ENCODE measurements around the gene C1orf122. TPM values are rescaled to one million over a fixed set of nuclear protein-coding genes. Genes with fewer than 3 reads are reported as not detected.
A peak's percentile ranks its signal among the peaks of the same experiment; 100 is the strongest.

Gene C1orf122
- total RNA-seq, 1 experiment from 2014 or later: 45.9 TPM

DNA sequence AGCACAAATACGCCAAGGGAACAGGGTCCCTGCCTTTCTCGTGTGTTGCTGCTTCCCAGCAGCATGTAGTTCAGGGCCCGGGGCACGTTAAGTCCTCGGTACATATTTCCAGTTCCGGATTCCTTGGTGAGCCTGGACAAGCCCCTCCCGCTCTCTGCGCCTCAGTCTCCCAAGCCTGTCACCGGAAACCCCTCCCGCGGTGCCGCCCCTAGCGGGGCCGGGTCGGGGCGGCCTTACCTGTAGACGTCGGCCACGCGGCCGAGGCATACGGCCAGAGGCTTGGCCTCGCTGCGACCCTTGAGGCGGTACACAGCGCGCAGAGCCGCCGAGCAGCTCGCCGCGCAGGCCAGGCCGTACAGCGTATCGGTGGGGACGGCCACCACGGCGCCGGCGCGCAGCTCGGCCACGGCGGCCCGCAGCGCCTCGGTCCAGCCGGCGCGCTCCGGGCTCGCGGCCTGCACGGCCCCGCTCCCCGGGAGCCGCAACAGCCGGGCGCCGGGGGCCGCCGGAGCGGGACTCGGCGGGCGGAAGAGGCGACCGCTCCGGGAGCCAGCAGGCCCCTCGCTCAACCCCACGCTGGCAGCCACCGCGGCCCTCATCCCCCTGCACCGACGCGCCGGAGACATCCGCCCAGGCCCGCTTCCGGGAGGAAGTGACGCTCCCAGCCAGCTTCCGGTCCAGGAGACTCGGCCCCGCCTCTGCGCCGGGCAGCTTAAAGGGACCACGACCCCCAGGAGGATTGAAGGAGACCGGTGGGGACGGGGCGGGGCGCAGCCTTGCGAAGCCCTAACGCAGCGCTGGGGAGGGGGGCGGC lies at the start of gene C1orf122, which contains the start of gene YRDC (continued):
- TF ChIP-seq, protein P1, sequence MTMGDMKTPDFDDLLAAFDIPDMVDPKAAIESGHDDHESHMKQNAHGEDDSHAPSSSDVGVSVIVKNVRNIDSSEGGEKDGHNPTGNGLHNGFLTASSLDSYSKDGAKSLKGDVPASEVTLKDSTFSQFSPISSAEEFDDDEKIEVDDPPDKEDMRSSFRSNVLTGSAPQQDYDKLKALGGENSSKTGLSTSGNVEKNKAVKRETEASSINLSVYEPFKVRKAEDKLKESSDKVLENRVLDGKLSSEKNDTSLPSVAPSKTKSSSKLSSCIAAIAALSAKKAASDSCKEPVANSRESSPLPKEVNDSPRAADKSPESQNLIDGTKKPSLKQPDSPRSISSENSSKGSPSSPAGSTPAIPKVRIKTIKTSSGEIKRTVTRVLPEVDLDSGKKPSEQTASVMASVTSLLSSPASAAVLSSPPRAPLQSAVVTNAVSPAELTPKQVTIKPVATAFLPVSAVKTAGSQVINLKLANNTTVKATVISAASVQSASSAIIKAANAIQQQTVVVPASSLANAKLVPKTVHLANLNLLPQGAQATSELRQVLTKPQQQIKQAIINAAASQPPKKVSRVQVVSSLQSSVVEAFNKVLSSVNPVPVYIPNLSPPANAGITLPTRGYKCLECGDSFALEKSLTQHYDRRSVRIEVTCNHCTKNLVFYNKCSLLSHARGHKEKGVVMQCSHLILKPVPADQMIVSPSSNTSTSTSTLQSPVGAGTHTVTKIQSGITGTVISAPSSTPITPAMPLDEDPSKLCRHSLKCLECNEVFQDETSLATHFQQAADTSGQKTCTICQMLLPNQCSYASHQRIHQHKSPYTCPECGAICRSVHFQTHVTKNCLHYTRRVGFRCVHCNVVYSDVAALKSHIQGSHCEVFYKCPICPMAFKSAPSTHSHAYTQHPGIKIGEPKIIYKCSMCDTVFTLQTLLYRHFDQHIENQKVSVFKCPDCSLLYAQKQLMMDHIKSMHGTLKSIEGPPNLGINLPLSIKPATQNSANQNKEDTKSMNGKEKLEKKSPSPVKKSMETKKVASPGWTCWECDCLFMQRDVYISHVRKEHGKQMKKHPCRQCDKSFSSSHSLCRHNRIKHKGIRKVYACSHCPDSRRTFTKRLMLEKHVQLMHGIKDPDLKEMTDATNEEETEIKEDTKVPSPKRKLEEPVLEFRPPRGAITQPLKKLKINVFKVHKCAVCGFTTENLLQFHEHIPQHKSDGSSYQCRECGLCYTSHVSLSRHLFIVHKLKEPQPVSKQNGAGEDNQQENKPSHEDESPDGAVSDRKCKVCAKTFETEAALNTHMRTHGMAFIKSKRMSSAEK (CRISPR knock-in tag; IDR thresholded peaks at IDR 0.05; ENCODE audit: borderline replicate concordance): no peak
- TF ChIP-seq JUN (CRISPR knock-in tag; IDR thresholded peaks at IDR 0.05) (peak; percentile 87), SMAD4 (CRISPR knock-in tag; IDR thresholded peaks at IDR 0.05) (no peak), GABPB1 (CRISPR knock-in tag; IDR thresholded peaks at IDR 0.05) (0 out of 2 replicates have a peak, but pooled peaks have one; percentile 23), ZBTB21 (CRISPR knock-in tag; IDR thresholded peaks at IDR 0.05; ENCODE audit: borderline replicate concordance) (no peak), FOXP1 (CRISPR knock-in tag; IDR thresholded peaks at IDR 0.05; ENCODE audit: borderline replicate concordance) (0 out of 2 replicates have a peak, but pooled peaks have one; percentile 20), ZNF671 (CRISPR knock-in tag; IDR thresholded peaks at IDR 0.05) (peak; percentile 29; the same call in 1 of the 2 replicates)
- TF ChIP-seq, protein P2, sequence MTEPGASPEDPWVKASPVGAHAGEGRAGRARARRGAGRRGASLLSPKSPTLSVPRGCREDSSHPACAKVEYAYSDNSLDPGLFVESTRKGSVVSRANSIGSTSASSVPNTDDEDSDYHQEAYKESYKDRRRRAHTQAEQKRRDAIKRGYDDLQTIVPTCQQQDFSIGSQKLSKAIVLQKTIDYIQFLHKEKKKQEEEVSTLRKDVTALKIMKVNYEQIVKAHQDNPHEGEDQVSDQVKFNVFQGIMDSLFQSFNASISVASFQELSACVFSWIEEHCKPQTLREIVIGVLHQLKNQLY (CRISPR knock-in tag; IDR thresholded peaks at IDR 0.05): no peak

DNA sequence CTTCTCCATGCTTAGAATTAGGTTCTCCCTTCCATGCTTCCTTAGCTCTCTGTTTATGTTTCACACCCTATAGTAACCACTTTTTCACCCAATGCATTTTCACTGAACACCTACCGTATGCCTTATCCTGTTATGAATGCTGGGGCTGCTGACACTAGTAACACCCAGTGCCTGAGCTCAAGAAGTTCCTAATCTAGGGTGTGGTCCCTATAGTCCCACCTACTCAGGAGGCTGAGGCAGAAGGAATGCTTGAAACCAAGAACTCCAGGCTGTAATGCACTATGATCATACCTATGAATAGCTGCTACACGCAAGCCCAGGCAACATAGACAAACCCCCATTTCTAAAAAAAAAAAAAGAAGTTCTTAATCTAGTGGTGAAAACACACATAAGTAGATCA lies 48.1 kb upstream of the C1orf122 start:
- no peak overlapping the region for H3K27ac Mint-ChIP-seq
- H3K4me1 Mint-ChIP-seq: peaks cover 3% of the 10 kb centered on the region
- TF ChIP-seq, protein P1 (CRISPR knock-in tag; IDR thresholded peaks at IDR 0.05; ENCODE audit: borderline replicate concordance): no peak
- no peaks in the 10 kb centered on the region for H3K36me3 Mint-ChIP-seq
- no peaks in the 10 kb centered on the region for H3K9me3 Mint-ChIP-seq
- POLR2A ChIA-PET: no interaction called here
- DNase-seq (ENCODE audit: low spot score) (no peak), ATAC-seq (no peak)
- H3K4me3 Mint-ChIP-seq: no peak overlapping the region
- H3K27me3 Mint-ChIP-seq (ENCODE audit: low read depth): peaks cover 35% of the 10 kb centered on the region
- CTCF ChIA-PET: no interaction called here

DNA sequence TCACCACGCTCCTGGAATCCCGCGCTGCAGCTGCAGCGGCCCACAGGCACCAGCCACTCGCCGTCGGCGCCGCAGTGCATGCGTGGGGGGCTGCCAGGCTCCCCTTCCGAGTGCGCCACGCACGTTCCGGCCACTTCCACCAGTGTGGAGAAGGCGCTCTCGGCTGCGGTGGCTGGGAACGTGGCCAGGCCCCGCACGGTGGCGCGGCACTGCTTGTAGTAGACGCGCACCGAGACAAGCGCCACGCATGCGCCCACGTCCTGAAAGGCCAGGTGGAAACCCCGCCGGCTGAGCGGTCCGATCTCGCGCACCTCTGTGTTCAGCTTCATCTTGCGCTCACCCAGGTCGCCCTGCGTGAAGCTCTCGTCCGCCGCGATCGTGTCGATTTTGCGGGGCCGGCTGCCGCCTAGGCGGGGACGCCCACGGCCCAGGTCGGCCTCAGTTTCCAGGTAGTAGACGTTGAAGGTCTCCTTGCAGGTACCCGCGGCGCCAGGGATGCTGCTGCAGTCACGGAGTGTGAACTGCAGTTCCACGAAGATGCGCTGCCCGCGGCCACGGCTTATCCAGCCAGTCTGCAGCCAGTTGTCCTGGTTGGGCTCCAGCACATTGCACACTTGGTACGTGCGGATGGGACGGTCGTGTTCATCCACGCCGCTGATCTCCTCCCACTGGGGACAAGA lies 46.0 kb upstream of the C1orf122 start:
- no peak for DNase-seq (ENCODE audit: low spot score)
- CTCF ChIA-PET: interaction anchor here (0.7 kb wide), 1 partner anchor 1100 kb away, joined by 3 read pairs; no protein-coding TSS in a partner anchor
- Mint-ChIP-seq H3K9me3 (no peaks in the 10 kb centered on the region), H3K4me1 (peaks cover 19% of the 10 kb centered on the region), H3K4me3 (no peak overlapping the region), H3K27ac (no peak overlapping the region), H3K27me3 (ENCODE audit: low read depth) (peaks cover 56% of the 10 kb centered on the region), H3K36me3 (no peaks in the 10 kb centered on the region)
- POLR2A ChIA-PET: no interaction called here
- ATAC-seq: no peak
- no peak for TF ChIP-seq ELF4 (CRISPR knock-in tag; IDR thresholded peaks at IDR 0.05; ENCODE audit: low read depth)
- TF ChIP-seq, protein P3, sequence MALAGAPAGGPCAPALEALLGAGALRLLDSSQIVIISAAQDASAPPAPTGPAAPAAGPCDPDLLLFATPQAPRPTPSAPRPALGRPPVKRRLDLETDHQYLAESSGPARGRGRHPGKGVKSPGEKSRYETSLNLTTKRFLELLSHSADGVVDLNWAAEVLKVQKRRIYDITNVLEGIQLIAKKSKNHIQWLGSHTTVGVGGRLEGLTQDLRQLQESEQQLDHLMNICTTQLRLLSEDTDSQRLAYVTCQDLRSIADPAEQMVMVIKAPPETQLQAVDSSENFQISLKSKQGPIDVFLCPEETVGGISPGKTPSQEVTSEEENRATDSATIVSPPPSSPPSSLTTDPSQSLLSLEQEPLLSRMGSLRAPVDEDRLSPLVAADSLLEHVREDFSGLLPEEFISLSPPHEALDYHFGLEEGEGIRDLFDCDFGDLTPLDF (CRISPR knock-in tag; IDR thresholded peaks at IDR 0.05): no peak
- TF ChIP-seq, protein P4, sequence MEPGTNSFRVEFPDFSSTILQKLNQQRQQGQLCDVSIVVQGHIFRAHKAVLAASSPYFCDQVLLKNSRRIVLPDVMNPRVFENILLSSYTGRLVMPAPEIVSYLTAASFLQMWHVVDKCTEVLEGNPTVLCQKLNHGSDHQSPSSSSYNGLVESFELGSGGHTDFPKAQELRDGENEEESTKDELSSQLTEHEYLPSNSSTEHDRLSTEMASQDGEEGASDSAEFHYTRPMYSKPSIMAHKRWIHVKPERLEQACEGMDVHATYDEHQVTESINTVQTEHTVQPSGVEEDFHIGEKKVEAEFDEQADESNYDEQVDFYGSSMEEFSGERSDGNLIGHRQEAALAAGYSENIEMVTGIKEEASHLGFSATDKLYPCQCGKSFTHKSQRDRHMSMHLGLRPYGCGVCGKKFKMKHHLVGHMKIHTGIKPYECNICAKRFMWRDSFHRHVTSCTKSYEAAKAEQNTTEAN (CRISPR knock-in tag; IDR thresholded peaks at IDR 0.05): no peak
- TF ChIP-seq SMAD3 (CRISPR knock-in tag; IDR thresholded peaks at IDR 0.05; ENCODE audit: borderline replicate concordance): no peak
- TF ChIP-seq ZNF121 (CRISPR knock-in tag; IDR thresholded peaks at IDR 0.05): no peak
- TF ChIP-seq NFYB (CRISPR knock-in tag; conservative IDR thresholded peaks at IDR 0.05; ENCODE audit: low read depth): no peak
- TF ChIP-seq, protein P5, sequence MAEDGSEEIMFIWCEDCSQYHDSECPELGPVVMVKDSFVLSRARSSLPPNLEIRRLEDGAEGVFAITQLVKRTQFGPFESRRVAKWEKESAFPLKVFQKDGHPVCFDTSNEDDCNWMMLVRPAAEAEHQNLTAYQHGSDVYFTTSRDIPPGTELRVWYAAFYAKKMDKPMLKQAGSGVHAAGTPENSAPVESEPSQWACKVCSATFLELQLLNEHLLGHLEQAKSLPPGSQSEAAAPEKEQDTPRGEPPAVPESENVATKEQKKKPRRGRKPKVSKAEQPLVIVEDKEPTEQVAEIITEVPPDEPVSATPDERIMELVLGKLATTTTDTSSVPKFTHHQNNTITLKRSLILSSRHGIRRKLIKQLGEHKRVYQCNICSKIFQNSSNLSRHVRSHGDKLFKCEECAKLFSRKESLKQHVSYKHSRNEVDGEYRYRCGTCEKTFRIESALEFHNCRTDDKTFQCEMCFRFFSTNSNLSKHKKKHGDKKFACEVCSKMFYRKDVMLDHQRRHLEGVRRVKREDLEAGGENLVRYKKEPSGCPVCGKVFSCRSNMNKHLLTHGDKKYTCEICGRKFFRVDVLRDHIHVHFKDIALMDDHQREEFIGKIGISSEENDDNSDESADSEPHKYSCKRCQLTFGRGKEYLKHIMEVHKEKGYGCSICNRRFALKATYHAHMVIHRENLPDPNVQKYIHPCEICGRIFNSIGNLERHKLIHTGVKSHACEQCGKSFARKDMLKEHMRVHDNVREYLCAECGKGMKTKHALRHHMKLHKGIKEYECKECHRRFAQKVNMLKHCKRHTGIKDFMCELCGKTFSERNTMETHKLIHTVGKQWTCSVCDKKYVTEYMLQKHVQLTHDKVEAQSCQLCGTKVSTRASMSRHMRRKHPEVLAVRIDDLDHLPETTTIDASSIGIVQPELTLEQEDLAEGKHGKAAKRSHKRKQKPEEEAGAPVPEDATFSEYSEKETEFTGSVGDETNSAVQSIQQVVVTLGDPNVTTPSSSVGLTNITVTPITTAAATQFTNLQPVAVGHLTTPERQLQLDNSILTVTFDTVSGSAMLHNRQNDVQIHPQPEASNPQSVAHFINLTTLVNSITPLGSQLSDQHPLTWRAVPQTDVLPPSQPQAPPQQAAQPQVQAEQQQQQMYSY (CRISPR knock-in tag; IDR thresholded peaks at IDR 0.05): no peak

Measured in WTC11 (cell line).